Measurements from ENCODE around the gene RNF114. TPM values are rescaled to one million over a fixed set of nuclear protein-coding genes. Genes with fewer than 3 reads are reported as not detected.

The RNF114 gene
- total and polyA plus RNA-seq, 2 donors (not counting 3 experiments of a cell fraction or from before 2014, with no cell fraction given), result 45.8 to 81.7 TPM

DNA sequence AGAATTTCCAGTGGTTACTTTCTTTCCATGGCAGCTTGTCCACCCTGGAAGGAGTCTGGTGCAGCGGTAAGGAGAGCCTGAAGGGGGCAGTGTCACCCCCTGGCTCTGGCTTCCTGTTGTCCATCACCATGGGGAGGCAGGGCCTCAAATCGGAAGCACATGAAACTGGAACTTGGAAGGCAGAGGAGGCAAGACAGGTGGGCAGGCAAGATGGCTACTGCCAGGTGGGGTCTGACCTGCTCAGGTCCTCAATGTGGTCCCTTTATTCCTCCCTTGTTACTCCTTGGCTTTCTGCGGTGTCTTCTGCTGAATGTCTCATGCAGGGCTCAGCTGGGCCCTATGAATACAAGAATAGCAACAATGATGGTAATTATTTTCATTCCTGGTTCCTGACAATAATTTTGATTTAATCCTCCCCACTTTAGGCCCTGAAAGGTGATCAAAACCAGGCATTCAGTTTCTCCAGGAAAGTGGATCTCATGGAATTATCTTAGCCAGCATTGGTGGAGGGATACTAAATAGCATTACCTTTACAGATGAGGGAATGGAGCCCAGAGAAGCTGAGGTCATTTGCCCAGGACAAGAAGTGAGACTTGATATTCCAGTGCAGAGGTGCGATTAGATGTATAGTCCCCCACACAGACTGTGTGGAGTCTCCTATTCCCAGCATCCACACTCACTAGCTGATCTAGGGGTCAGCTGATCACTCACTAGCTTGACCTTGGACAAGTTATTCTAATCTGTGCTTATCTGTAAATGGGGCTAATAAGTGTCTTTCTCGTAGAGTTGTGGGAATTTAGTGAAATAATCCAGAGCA is 29.0 kb downstream of the RNF114 start:
- TF ChIP-seq, protein P1, sequence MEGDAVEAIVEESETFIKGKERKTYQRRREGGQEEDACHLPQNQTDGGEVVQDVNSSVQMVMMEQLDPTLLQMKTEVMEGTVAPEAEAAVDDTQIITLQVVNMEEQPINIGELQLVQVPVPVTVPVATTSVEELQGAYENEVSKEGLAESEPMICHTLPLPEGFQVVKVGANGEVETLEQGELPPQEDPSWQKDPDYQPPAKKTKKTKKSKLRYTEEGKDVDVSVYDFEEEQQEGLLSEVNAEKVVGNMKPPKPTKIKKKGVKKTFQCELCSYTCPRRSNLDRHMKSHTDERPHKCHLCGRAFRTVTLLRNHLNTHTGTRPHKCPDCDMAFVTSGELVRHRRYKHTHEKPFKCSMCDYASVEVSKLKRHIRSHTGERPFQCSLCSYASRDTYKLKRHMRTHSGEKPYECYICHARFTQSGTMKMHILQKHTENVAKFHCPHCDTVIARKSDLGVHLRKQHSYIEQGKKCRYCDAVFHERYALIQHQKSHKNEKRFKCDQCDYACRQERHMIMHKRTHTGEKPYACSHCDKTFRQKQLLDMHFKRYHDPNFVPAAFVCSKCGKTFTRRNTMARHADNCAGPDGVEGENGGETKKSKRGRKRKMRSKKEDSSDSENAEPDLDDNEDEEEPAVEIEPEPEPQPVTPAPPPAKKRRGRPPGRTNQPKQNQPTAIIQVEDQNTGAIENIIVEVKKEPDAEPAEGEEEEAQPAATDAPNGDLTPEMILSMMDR (IDR thresholded peaks at IDR 0.05; ENCODE audit: extremely low read depth in 1 of 2, insufficient read depth in 1 of 2, low read depth in 1 of 2, low read length in 2 of 2), result peak; percentile 75 to 86
- no peak for TF ChIP-seq POLR2A (IDR thresholded peaks at IDR 0.05; ENCODE audit: low read depth, low read length)
- H3K9me3 ChIP-seq (replicated peaks; ENCODE audit: control insufficient read depth, insufficient read depth, low read length), result no peaks in the 10 kb centered on the region
- no peak overlapping the region for H3K9ac ChIP-seq (replicated peaks; ENCODE audit: extremely low read depth, insufficient read depth, low read length)
- H3K4me3 ChIP-seq (replicated peaks in 1 of 3; ENCODE audit: insufficient read depth in 1 of 3, low read depth in 1 of 3, low read length in 3 of 3), result no peak overlapping the region
- POLR2A ChIA-PET, result no interaction called here
- no TSS peak for BruUV-seq (replicated peaks)
- H3K27ac ChIP-seq (ENCODE audit: insufficient read depth, low read depth, low read length), result no peak overlapping the region
- intact Hi-C loops (cut with micrococcal nuclease) (no loop called here), dilution Hi-C loops (cut with MboI; ENCODE audit: extremely low pct_ligation_motif_present, low sequenced_read_pairs) (no loop called here)
- H3K79me2 ChIP-seq (ENCODE audit: control insufficient read depth, insufficient read depth, low read length), result no peaks in the 10 kb centered on the region
- H3K9me1 ChIP-seq (replicated peaks; ENCODE audit: control insufficient read depth, extremely low read depth, insufficient read depth, low read length), result no peaks in the 10 kb centered on the region
- peaks cover 7% of the 10 kb centered on the region for H3K4me1 ChIP-seq (ENCODE audit: control insufficient read depth, extremely low read depth, insufficient read depth, low read length)
- no peak overlapping the region for H3K4me2 ChIP-seq (ENCODE audit: insufficient read depth, low read length)
- DNase-seq (ENCODE audit: low read depth, low spot score), result peak; percentile 49
- CTCF ChIA-PET, result interaction anchor here (0.5 to 5.4 kb wide), 17 partner anchors 10 to 214 kb away, joined by 3 to 38 read pairs (median 4); partner anchors contain the start of gene RNF114
- peak; percentile 64 for FAIRE-seq
- H2AFZ ChIP-seq (ENCODE audit: low read depth, low read length), result no peak overlapping the region
- no peaks in the 10 kb centered on the region for H3K36me3 ChIP-seq (ENCODE audit: control insufficient read depth in 2 of 2, extremely low read depth in 1 of 2, insufficient read depth in 2 of 2, low read length in 2 of 2)
- H4K20me1 ChIP-seq (replicated peaks; ENCODE audit: control insufficient read depth, extremely low read depth, insufficient read depth, low read length), result no peaks in the 10 kb centered on the region
- H3K27me3 ChIP-seq (ENCODE audit: control insufficient read depth in 2 of 2, insufficient read depth in 2 of 2, low read length in 2 of 2), result no peaks in the 10 kb centered on the region

DNA sequence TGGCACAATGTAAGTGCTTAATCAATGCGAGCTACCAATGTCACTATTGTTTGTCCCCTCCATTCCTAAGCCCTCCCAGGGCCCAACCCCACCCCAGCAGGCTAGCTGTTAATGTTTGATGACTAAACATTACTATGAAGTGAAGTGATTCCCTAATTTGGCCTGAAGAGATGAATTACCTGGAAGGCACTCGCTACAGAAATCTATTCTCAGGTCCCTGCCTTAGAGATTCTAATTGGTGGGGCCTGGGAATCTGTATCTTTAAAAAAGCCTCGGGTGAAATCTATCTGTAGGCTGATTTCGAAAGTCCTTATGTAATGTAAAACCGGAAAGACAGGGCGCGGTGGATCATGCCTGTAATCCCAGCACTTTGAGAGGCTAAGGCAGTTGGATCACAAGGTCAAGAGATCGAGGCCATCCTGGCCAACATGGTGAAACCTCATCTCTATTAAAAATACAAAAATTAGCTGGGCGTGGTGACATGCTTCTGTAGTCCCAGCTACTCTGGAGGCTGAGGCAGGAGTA is 29.6 kb downstream of the RNF114 start:
- Histone ChIP-seq H3K4me1 (ENCODE audit: control insufficient read depth, extremely low read depth, insufficient read depth, low read length) (peaks cover 7% of the 10 kb centered on the region), H3K9me3 (replicated peaks; ENCODE audit: control insufficient read depth, insufficient read depth, low read length) (no peaks in the 10 kb centered on the region), H3K9me1 (replicated peaks; ENCODE audit: control insufficient read depth, extremely low read depth, insufficient read depth, low read length) (no peaks in the 10 kb centered on the region), H3K4me2 (ENCODE audit: insufficient read depth, low read length) (no peak overlapping the region), H2AFZ (ENCODE audit: low read depth, low read length) (no peak overlapping the region), H3K27ac (ENCODE audit: insufficient read depth, low read depth, low read length) (no peak overlapping the region), H3K27me3 (ENCODE audit: control insufficient read depth in 2 of 2, insufficient read depth in 2 of 2, low read length in 2 of 2) (no peaks in the 10 kb centered on the region), H3K9ac (replicated peaks; ENCODE audit: extremely low read depth, insufficient read depth, low read length) (no peak overlapping the region), H4K20me1 (replicated peaks; ENCODE audit: control insufficient read depth, extremely low read depth, insufficient read depth, low read length) (no peaks in the 10 kb centered on the region), H3K4me3 (replicated peaks in 1 of 3; ENCODE audit: insufficient read depth in 1 of 3, low read depth in 1 of 3, low read length in 3 of 3) (no peak overlapping the region), H3K79me2 (ENCODE audit: control insufficient read depth, insufficient read depth, low read length) (no peaks in the 10 kb centered on the region), H3K36me3 (ENCODE audit: control insufficient read depth in 2 of 2, extremely low read depth in 1 of 2, insufficient read depth in 2 of 2, low read length in 2 of 2) (no peaks in the 10 kb centered on the region)
- TF ChIP-seq, protein P1 (IDR thresholded peaks at IDR 0.05; ENCODE audit: extremely low read depth in 1 of 2, insufficient read depth in 1 of 2, low read depth in 1 of 2, low read length in 2 of 2), result no peak
- TF ChIP-seq GATA2 (IDR thresholded peaks at IDR 0.05; ENCODE audit: insufficient read depth, insufficient read length, low read depth, low read length), result no peak
- no peak for TF ChIP-seq JUN (IDR thresholded peaks at IDR 0.05; ENCODE audit: borderline replicate concordance, insufficient read depth, insufficient read length, low read depth)
- TF ChIP-seq EZH2 (IDR thresholded peaks at IDR 0.05; ENCODE audit: borderline replicate concordance, low read depth, low read length, severe bottlenecking), result no peak
- TF ChIP-seq POLR2AphosphoS5 (IDR thresholded peaks at IDR 0.05; ENCODE audit: insufficient read depth, low read depth, low read length), result no peak
- no peak for TF ChIP-seq MYC (IDR thresholded peaks at IDR 0.05; ENCODE audit: low read depth, low read length)
- TF ChIP-seq POLR2A (IDR thresholded peaks at IDR 0.05; ENCODE audit: low read depth, low read length), result no peak
- TF ChIP-seq FOS (IDR thresholded peaks at IDR 0.05; ENCODE audit: borderline replicate concordance, insufficient read depth, low read length), result no peak
- TF ChIP-seq, protein P2, sequence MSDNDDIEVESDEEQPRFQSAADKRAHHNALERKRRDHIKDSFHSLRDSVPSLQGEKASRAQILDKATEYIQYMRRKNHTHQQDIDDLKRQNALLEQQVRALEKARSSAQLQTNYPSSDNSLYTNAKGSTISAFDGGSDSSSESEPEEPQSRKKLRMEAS (IDR thresholded peaks at IDR 0.05; ENCODE audit: insufficient read depth, insufficient read length), result no peak
- DNase-seq (ENCODE audit: low read depth, low spot score) (no peak), FAIRE-seq (no peak)
- dilution Hi-C loops (cut with MboI; ENCODE audit: extremely low pct_ligation_motif_present, low sequenced_read_pairs), result no loop called here
- no TSS peak for BruUV-seq (replicated peaks)
- intact Hi-C loops (cut with micrococcal nuclease), result no loop called here
- POLR2A ChIA-PET, result no interaction called here
- CTCF ChIA-PET, result interaction anchor here (0.6 to 5.4 kb wide), 9 partner anchors 10 to 587 kb away, joined by 3 to 38 read pairs (median 7); no protein-coding TSS in a partner anchor

Measured in endothelial cell of umbilical vein (primary cell).